GM12891 (cell line): ENCODE data around the gene C16orf46.

Experiments used
- POLR2A ChIP-seq: IDR thresholded peaks from 2 replicates; pipeline ENCODE4 v1.6.1; 2011; ENCODE audit warnings: low read depth, low read length, control low read depth
- SPI1 ChIP-seq: IDR thresholded peaks from 2 replicates; pipeline ENCODE4 v1.6.1; 2011; ENCODE audit warnings: low read depth, low read length, control low read depth
- TAF1 ChIP-seq: IDR thresholded peaks from 2 replicates; pipeline ENCODE4 v1.6.1; 2011; ENCODE audit warnings: low read depth, low read length, control low read depth

GRCh38 chr16:81095653-81095952 lies 18.6 kb upstream of the C16orf46 start:
- TF ChIP-seq POLR2A: no peak
- no peak for TF ChIP-seq TAF1
- no peak for TF ChIP-seq SPI1
